Measurements from ENCODE around the gene SLCO4A1. TPM values are rescaled to one million over a fixed set of nuclear protein-coding genes. Genes with fewer than 3 reads are reported as not detected.

Gene SLCO4A1
- total and polyA plus RNA-seq, 2 of the 4 experiments (the other 2 are of a cell fraction): 0.72 to 1.1 TPM

GRCh38 chr20:62642051-62642665 lies at the start of gene SLCO4A1 (continued):
- TF ChIP-seq SMC3 (IDR thresholded peaks at IDR 0.05; ENCODE audit: low read depth, low read length) (no peak), FOS (IDR thresholded peaks at IDR 0.05; ENCODE audit: low read depth, low read length) (no peak), RFX5 (IDR thresholded peaks at IDR 0.05; ENCODE audit: low read depth, low read length) (no peak)

DNA sequence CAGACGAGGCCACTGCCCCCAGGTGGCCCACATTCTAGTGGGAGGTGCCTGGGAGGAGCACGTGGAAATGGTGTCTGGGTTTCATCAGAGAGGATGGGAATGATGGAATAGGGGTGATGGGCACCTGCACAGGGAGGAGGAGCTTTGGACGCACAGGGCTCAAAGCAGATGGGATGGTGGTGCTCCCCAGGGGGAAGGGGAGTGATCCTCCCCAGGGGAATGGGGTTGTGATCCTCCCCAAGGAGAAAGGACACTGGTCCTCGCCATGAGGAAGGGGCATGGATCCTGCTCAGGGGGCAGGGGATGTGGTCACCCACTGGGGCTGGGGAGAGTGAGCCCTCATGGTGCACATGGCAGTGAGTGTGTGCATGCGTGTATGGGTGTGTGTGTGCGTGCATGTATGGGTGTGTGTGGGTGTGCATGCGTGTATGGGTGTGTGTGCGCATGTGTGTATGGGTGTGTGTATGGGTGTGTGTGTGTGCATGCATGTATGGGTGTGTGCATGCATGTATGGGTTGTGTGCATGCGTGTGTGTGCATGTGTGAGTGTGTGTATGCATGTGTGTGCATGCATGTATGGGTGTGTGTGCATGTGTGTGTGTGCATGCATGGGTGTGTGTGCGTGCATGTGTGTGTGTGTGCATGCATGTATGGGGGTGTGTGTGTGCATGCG lies 49.7 kb upstream of the SLCO4A1 start:
- Histone ChIP-seq H3K36me3 (ENCODE audit: control insufficient read depth, insufficient read depth, low read length) (no peaks in the 10 kb centered on the region), H3K4ac (ENCODE audit: low read depth, low read length) (no peak overlapping the region), H3K4me2 (ENCODE audit: low read depth, low read length) (no peak overlapping the region), H3K9me1 (ENCODE audit: insufficient read depth, low read length) (no peaks in the 10 kb centered on the region), H4K5ac (ENCODE audit: low read depth, low read length) (no peak overlapping the region), H2BK15ac (ENCODE audit: low read depth, low read length) (no peak overlapping the region), H2BK120ac (ENCODE audit: low read depth, low read length) (no peak overlapping the region), H4K20me1 (ENCODE audit: insufficient read depth, low read length) (no peaks in the 10 kb centered on the region; the same call in none of the 2 replicates), H4K8ac (ENCODE audit: low read depth in 2 of 2, low read length in 2 of 2) (no peak overlapping the region), H3K79me1 (ENCODE audit: low read depth in 1 of 2, low read length in 2 of 2) (no peaks in the 10 kb centered on the region), H3K56ac (ENCODE audit: extremely low read depth, insufficient read depth, low read length) (no peak overlapping the region), H2BK20ac (ENCODE audit: low read depth, low read length) (no peak overlapping the region), H3K27ac (ENCODE audit: insufficient read depth, low read length) (no peak overlapping the region), H3K9me3 (ENCODE audit: control insufficient read depth, insufficient read depth, low read length) (no peaks in the 10 kb centered on the region), H3K14ac (replicated peaks; ENCODE audit: low read depth, low read length) (no peak overlapping the region), H3K4me1 (ENCODE audit: control insufficient read depth, insufficient read depth, low read length) (no peaks in the 10 kb centered on the region), H3K27me3 (ENCODE audit: control insufficient read depth, insufficient read depth, low read length) (peaks cover 25% of the 10 kb centered on the region), H2AFZ (replicated peaks; ENCODE audit: low read length, poor library complexity) (peak overlapping the region; percentile 32), H2AK9ac (replicated peaks; ENCODE audit: low read depth, low read length, poor library complexity) (no peak overlapping the region), H4K91ac (ENCODE audit: insufficient read depth, low read depth, low read length) (no peak overlapping the region), H3K18ac (ENCODE audit: low read depth, low read length) (no peak overlapping the region), H3K9ac (ENCODE audit: low read depth, low read length) (no peak overlapping the region), H2BK5ac (ENCODE audit: low read depth, low read length, poor library complexity, severe bottlenecking) (no peak overlapping the region), H2AK5ac (ENCODE audit: low read depth, low read length) (no peak overlapping the region), H3K4me3 (ENCODE audit: insufficient read depth, low read depth, low read length) (no peak overlapping the region), H3K23ac (ENCODE audit: low read depth, low read length) (no peak overlapping the region)
- POLR2A ChIA-PET (ENCODE audit: unreplicated experiment): no interaction called here
- dilution Hi-C loops (cut with HindIII; ENCODE audit: low sequenced_read_pairs, unreplicated experiment) (no loop called here), intact Hi-C loops (cut with micrococcal nuclease) (no loop called here), in situ Hi-C loops (cut with MboI; ENCODE audit: low sequenced_read_pairs) (no loop called here)
- TF ChIP-seq RFX5 (IDR thresholded peaks at IDR 0.05; ENCODE audit: low read depth, low read length) (no peak), MXI1 (IDR thresholded peaks at IDR 0.05; ENCODE audit: borderline replicate concordance, low read depth, low read length) (no peak), FOS (IDR thresholded peaks at IDR 0.05; ENCODE audit: low read depth, low read length) (no peak), BHLHE40 (IDR thresholded peaks at IDR 0.05; ENCODE audit: low read depth, low read length) (no peak), CHD1 (IDR thresholded peaks at IDR 0.05; ENCODE audit: low read depth, low read length) (no peak), SMC3 (IDR thresholded peaks at IDR 0.05; ENCODE audit: low read depth, low read length) (no peak), NFE2L2 (IDR thresholded peaks at IDR 0.05; ENCODE audit: low read depth, low read length) (no peak), POLR2A (IDR thresholded peaks at IDR 0.05; ENCODE audit: low read depth, low read length) (no peak), RCOR1 (IDR thresholded peaks at IDR 0.05; ENCODE audit: insufficient replicate concordance, low read length) (no peak), RAD21 (IDR thresholded peaks at IDR 0.05; ENCODE audit: low read length) (no peak), MAFK (IDR thresholded peaks at IDR 0.05; ENCODE audit: low read depth, low read length) (no peak), USF2 (IDR thresholded peaks at IDR 0.05; ENCODE audit: low read depth, low read length) (no peak)
- TF ChIP-seq, protein P1, sequence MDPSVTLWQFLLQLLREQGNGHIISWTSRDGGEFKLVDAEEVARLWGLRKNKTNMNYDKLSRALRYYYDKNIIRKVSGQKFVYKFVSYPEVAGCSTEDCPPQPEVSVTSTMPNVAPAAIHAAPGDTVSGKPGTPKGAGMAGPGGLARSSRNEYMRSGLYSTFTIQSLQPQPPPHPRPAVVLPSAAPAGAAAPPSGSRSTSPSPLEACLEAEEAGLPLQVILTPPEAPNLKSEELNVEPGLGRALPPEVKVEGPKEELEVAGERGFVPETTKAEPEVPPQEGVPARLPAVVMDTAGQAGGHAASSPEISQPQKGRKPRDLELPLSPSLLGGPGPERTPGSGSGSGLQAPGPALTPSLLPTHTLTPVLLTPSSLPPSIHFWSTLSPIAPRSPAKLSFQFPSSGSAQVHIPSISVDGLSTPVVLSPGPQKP (IDR thresholded peaks at IDR 0.05; ENCODE audit: borderline replicate concordance, low read depth, low read length): no peak
- CTCF ChIA-PET: no interaction called here
- DNase-seq (no peak), ATAC-seq (ENCODE audit: low read depth) (no peak)
- WGBS, 2 experiments (ENCODE audit: extremely low coverage in 2 of 2, insufficient read length in 1 of 2): 65% methylated on average over 7 of the region's 11 CpGs; no CpG with 5 or more reads in 1 of the 2 experiments
- BruUV-seq (replicated peaks): no TSS peak

Measured in IMR-90 (cell line).